ENCODE results near the gene KIAA1549. TPM values are rescaled to one million over a fixed set of nuclear protein-coding genes. Genes with fewer than 3 reads are reported as not detected.

KIAA1549 gene
- polyA plus RNA-seq, 1 donor (not counting 4 experiments of a cell fraction or from before 2014, with no cell fraction given) = 1.1 TPM

GRCh38 chr7:138848056-138848980, 132.9 kb downstream of the KIAA1549 start:
- no peaks in the 10 kb centered on the region for H4K20me1 ChIP-seq (ENCODE audit: control insufficient read depth, extremely low read depth, insufficient read depth, low read length)
- H3K36me3 ChIP-seq (ENCODE audit: control insufficient read depth in 2 of 2, extremely low read depth in 1 of 2, insufficient read depth in 2 of 2, low read length in 2 of 2) = no peaks in the 10 kb centered on the region
- no peak overlapping the region for H3K4me3 ChIP-seq (ENCODE audit: control insufficient read depth in 2 of 3, extremely low read depth in 1 of 3, insufficient read depth in 2 of 3, low read depth in 1 of 3, low read length in 3 of 3)
- TF ChIP-seq EZH2 (IDR thresholded peaks at IDR 0.05; ENCODE audit: low read length) = no peak
- TF ChIP-seq CTCF (optimal IDR thresholded peaks at IDR 0.05 in 1 of 3, IDR thresholded peaks at IDR 0.05 in 1 of 3, conservative IDR thresholded peaks at IDR 0.05 in 1 of 3; ENCODE audit: extremely low read depth in 1 of 3, insufficient read depth in 2 of 3, low read length in 3 of 3) = no peak
- dilution Hi-C loops (cut with MboI; ENCODE audit: extremely low pct_ligation_motif_present, low sequenced_read_pairs) = no loop called here
- H3K4me1 ChIP-seq (ENCODE audit: control insufficient read depth, extremely low read depth, insufficient read depth, low read length) = no peaks in the 10 kb centered on the region
- no peak overlapping the region for H3K27ac ChIP-seq (ENCODE audit: control insufficient read depth, insufficient read depth, low read length)
- H3K79me2 ChIP-seq (ENCODE audit: control insufficient read depth, insufficient read depth, low read length) = no peaks in the 10 kb centered on the region
- DNase-seq (ENCODE audit: low read depth, low spot score) (no peak), FAIRE-seq (no peak)
- no peaks in the 10 kb centered on the region for H3K27me3 ChIP-seq (ENCODE audit: control insufficient read depth, extremely low read depth, insufficient read depth, low read length)
- H3K9me3 ChIP-seq (ENCODE audit: control insufficient read depth, low read depth, low read length) = no peaks in the 10 kb centered on the region
- no peak overlapping the region for H2AFZ ChIP-seq (ENCODE audit: control insufficient read depth, low read length)
- no peak overlapping the region for H3K4me2 ChIP-seq (ENCODE audit: control insufficient read depth, extremely low read depth, insufficient read depth, low read depth, low read length)
- H3K9me1 ChIP-seq (ENCODE audit: control insufficient read depth, extremely low read depth, insufficient read depth, low read length) = no peaks in the 10 kb centered on the region
- H3K9ac ChIP-seq (ENCODE audit: control insufficient read depth, extremely low read depth, insufficient read depth, low read length) = no peak overlapping the region

GRCh38 chr7:138845711-138846110, 135.5 kb downstream of the KIAA1549 start:
- dilution Hi-C loops (cut with MboI; ENCODE audit: extremely low pct_ligation_motif_present, low sequenced_read_pairs) = no loop called here
- FAIRE-seq (no peak), DNase-seq (ENCODE audit: low read depth, low spot score) (no peak)
- no peak overlapping the region for H3K27ac ChIP-seq (ENCODE audit: control insufficient read depth, insufficient read depth, low read length)
- H3K9me3 ChIP-seq (ENCODE audit: control insufficient read depth, low read depth, low read length) = no peaks in the 10 kb centered on the region
- H3K4me2 ChIP-seq (ENCODE audit: control insufficient read depth, extremely low read depth, insufficient read depth, low read depth, low read length) = no peak overlapping the region
- no peaks in the 10 kb centered on the region for H3K79me2 ChIP-seq (ENCODE audit: control insufficient read depth, insufficient read depth, low read length)
- no peak overlapping the region for H3K9ac ChIP-seq (ENCODE audit: control insufficient read depth, extremely low read depth, insufficient read depth, low read length)
- H3K9me1 ChIP-seq (ENCODE audit: control insufficient read depth, extremely low read depth, insufficient read depth, low read length) = no peaks in the 10 kb centered on the region
- TF ChIP-seq EZH2 (IDR thresholded peaks at IDR 0.05; ENCODE audit: low read length) = no peak
- no peak for TF ChIP-seq CTCF (optimal IDR thresholded peaks at IDR 0.05 in 1 of 3, IDR thresholded peaks at IDR 0.05 in 1 of 3, conservative IDR thresholded peaks at IDR 0.05 in 1 of 3; ENCODE audit: extremely low read depth in 1 of 3, insufficient read depth in 2 of 3, low read length in 3 of 3)
- no peaks in the 10 kb centered on the region for H3K4me1 ChIP-seq (ENCODE audit: control insufficient read depth, extremely low read depth, insufficient read depth, low read length)
- H3K27me3 ChIP-seq (ENCODE audit: control insufficient read depth, extremely low read depth, insufficient read depth, low read length) = no peaks in the 10 kb centered on the region
- H3K36me3 ChIP-seq (ENCODE audit: control insufficient read depth in 2 of 2, extremely low read depth in 1 of 2, insufficient read depth in 2 of 2, low read length in 2 of 2) = no peaks in the 10 kb centered on the region
- no peak overlapping the region for H3K4me3 ChIP-seq (ENCODE audit: control insufficient read depth in 2 of 3, extremely low read depth in 1 of 3, insufficient read depth in 2 of 3, low read depth in 1 of 3, low read length in 3 of 3)
- H4K20me1 ChIP-seq (ENCODE audit: control insufficient read depth, extremely low read depth, insufficient read depth, low read length) = no peaks in the 10 kb centered on the region
- H2AFZ ChIP-seq (ENCODE audit: control insufficient read depth, low read length) = no peak overlapping the region

Data from keratinocyte (primary cell).